ENCODE measurements around the gene USP54. TPM values are rescaled to one million over a fixed set of nuclear protein-coding genes. Genes with fewer than 3 reads are reported as not detected.

USP54 gene
- polyA plus RNA-seq, 1 donor from 2014 or later = 12.7 TPM

DNA sequence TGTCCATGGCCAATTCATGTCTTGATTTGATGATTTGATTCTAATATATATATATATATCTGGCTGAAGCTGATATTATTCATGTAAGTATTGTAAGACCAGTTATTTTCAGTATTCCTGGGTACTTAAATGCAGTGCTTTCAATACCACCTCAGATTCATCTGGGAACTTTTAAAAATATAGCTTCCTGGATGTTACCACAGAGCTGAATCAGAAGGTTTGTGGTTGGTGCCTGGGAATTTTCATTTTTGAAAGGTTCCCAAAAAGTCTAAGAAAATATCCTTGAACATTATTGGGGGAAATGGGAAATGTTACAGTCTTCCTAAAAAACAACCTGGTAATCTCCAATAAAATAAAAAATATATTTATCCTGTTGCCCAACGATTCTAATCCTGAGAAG, 84.7 kb downstream of the USP54 start:
- H3K9ac ChIP-seq (ENCODE audit: low read length) = no peak overlapping the region
- no peaks in the 10 kb centered on the region for H3F3A ChIP-seq (ENCODE audit: insufficient read depth, low read length, poor library complexity, severe bottlenecking)
- H3K79me2 ChIP-seq (replicated peaks; ENCODE audit: insufficient read depth, low read length) = no peaks in the 10 kb centered on the region
- no peaks in the 10 kb centered on the region for H3K36me3 ChIP-seq (ENCODE audit: insufficient read depth, low read length)
- TF ChIP-seq POLR2AphosphoS5 (IDR thresholded peaks at IDR 0.05) (no peak), RAD21 (conservative IDR thresholded peaks at IDR 0.05) (no peak), SMC3 (conservative IDR thresholded peaks at IDR 0.05; ENCODE audit: poor library complexity) (no peak), EZH2 (IDR thresholded peaks at IDR 0.05; ENCODE audit: borderline replicate concordance, insufficient read depth, low read length, poor library complexity, severe bottlenecking) (no peak), EP300 (conservative IDR thresholded peaks at IDR 0.05; ENCODE audit: poor library complexity, severe bottlenecking) (no peak), MXI1 (conservative IDR thresholded peaks at IDR 0.05; ENCODE audit: poor library complexity, severe bottlenecking) (no peak), TAF1 (IDR thresholded peaks at IDR 0.05; ENCODE audit: low read depth) (no peak)
- TF ChIP-seq, protein P1, sequence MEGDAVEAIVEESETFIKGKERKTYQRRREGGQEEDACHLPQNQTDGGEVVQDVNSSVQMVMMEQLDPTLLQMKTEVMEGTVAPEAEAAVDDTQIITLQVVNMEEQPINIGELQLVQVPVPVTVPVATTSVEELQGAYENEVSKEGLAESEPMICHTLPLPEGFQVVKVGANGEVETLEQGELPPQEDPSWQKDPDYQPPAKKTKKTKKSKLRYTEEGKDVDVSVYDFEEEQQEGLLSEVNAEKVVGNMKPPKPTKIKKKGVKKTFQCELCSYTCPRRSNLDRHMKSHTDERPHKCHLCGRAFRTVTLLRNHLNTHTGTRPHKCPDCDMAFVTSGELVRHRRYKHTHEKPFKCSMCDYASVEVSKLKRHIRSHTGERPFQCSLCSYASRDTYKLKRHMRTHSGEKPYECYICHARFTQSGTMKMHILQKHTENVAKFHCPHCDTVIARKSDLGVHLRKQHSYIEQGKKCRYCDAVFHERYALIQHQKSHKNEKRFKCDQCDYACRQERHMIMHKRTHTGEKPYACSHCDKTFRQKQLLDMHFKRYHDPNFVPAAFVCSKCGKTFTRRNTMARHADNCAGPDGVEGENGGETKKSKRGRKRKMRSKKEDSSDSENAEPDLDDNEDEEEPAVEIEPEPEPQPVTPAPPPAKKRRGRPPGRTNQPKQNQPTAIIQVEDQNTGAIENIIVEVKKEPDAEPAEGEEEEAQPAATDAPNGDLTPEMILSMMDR (IDR thresholded peaks at IDR 0.05; ENCODE audit: poor library complexity, severe bottlenecking) = no peak
- TF ChIP-seq, protein P2, sequence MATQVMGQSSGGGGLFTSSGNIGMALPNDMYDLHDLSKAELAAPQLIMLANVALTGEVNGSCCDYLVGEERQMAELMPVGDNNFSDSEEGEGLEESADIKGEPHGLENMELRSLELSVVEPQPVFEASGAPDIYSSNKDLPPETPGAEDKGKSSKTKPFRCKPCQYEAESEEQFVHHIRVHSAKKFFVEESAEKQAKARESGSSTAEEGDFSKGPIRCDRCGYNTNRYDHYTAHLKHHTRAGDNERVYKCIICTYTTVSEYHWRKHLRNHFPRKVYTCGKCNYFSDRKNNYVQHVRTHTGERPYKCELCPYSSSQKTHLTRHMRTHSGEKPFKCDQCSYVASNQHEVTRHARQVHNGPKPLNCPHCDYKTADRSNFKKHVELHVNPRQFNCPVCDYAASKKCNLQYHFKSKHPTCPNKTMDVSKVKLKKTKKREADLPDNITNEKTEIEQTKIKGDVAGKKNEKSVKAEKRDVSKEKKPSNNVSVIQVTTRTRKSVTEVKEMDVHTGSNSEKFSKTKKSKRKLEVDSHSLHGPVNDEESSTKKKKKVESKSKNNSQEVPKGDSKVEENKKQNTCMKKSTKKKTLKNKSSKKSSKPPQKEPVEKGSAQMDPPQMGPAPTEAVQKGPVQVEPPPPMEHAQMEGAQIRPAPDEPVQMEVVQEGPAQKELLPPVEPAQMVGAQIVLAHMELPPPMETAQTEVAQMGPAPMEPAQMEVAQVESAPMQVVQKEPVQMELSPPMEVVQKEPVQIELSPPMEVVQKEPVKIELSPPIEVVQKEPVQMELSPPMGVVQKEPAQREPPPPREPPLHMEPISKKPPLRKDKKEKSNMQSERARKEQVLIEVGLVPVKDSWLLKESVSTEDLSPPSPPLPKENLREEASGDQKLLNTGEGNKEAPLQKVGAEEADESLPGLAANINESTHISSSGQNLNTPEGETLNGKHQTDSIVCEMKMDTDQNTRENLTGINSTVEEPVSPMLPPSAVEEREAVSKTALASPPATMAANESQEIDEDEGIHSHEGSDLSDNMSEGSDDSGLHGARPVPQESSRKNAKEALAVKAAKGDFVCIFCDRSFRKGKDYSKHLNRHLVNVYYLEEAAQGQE (IDR thresholded peaks at IDR 0.05; ENCODE audit: borderline replicate concordance) = no peak
- no peak overlapping the region for H2AFZ ChIP-seq (ENCODE audit: low read depth, low read length)
- no peaks in the 10 kb centered on the region for H3K9me2 ChIP-seq (ENCODE audit: insufficient read depth, low read length)
- H4K20me1 ChIP-seq (ENCODE audit: insufficient read depth) = no peaks in the 10 kb centered on the region
- H3K27ac ChIP-seq (ENCODE audit: low read length) = no peak overlapping the region
- H3K4me2 ChIP-seq (ENCODE audit: low read length) = no peak overlapping the region
- no peaks in the 10 kb centered on the region for H3K9me3 ChIP-seq (ENCODE audit: low read length)
- H3K4me3 ChIP-seq (ENCODE audit: low read length) = no peak overlapping the region
- H3K27me3 ChIP-seq (ENCODE audit: insufficient read depth, low read depth, low read length) = no peaks in the 10 kb centered on the region

DNA sequence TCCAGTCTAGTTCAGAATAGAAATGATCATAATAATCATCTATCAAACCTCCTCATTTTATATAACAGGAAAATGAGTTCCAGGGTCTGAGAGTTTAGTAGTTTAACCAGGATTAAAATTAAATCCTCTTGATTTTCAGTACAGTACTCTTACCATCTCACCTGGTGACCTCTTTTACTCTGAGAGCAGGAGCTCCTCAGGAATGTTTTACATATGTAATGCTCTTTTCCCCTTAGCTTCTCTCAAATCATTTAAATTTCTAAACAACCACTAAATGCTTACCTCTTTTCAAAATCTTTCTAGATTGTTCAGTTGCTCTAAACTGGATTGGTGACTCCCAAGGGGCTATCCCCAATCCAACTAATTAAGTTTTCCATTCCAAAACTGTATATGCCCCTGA, 85.1 kb downstream of the USP54 start:
- H3F3A ChIP-seq (ENCODE audit: insufficient read depth, low read length, poor library complexity, severe bottlenecking) = no peaks in the 10 kb centered on the region
- H3K9me3 ChIP-seq (ENCODE audit: low read length) = no peaks in the 10 kb centered on the region
- H3K9me2 ChIP-seq (ENCODE audit: insufficient read depth, low read length) = no peaks in the 10 kb centered on the region
- TF ChIP-seq, protein P1 (IDR thresholded peaks at IDR 0.05; ENCODE audit: poor library complexity, severe bottlenecking) = no peak
- TF ChIP-seq, protein P2 (IDR thresholded peaks at IDR 0.05; ENCODE audit: borderline replicate concordance) = no peak
- no peak for TF ChIP-seq SMC3 (conservative IDR thresholded peaks at IDR 0.05; ENCODE audit: poor library complexity)
- no peak for TF ChIP-seq MXI1 (conservative IDR thresholded peaks at IDR 0.05; ENCODE audit: poor library complexity, severe bottlenecking)
- no peak for TF ChIP-seq EP300 (conservative IDR thresholded peaks at IDR 0.05; ENCODE audit: poor library complexity, severe bottlenecking)
- no peak for TF ChIP-seq EZH2 (IDR thresholded peaks at IDR 0.05; ENCODE audit: borderline replicate concordance, insufficient read depth, low read length, poor library complexity, severe bottlenecking)
- TF ChIP-seq RAD21 (conservative IDR thresholded peaks at IDR 0.05) = no peak
- TF ChIP-seq TAF1 (IDR thresholded peaks at IDR 0.05; ENCODE audit: low read depth) = no peak
- TF ChIP-seq POLR2AphosphoS5 (IDR thresholded peaks at IDR 0.05) = no peak
- H3K27ac ChIP-seq (ENCODE audit: low read length) = no peak overlapping the region
- H4K20me1 ChIP-seq (ENCODE audit: insufficient read depth) = no peaks in the 10 kb centered on the region
- H2AFZ ChIP-seq (ENCODE audit: low read depth, low read length) = no peak overlapping the region
- no peaks in the 10 kb centered on the region for H3K36me3 ChIP-seq (ENCODE audit: insufficient read depth, low read length)
- no peaks in the 10 kb centered on the region for H3K79me2 ChIP-seq (replicated peaks; ENCODE audit: insufficient read depth, low read length)
- no peak overlapping the region for H3K4me2 ChIP-seq (ENCODE audit: low read length)
- no peak overlapping the region for H3K9ac ChIP-seq (ENCODE audit: low read length)
- no peaks in the 10 kb centered on the region for H3K27me3 ChIP-seq (ENCODE audit: insufficient read depth, low read depth, low read length)
- H3K4me3 ChIP-seq (ENCODE audit: low read length) = no peak overlapping the region

All from neural cell (in vitro differentiated cells).